Naive B cell (primary cell): ENCODE measurements around the gene IRF4. TPM values are rescaled to one million over a fixed set of nuclear protein-coding genes. Genes with fewer than 3 reads are reported as not detected.

ENCODE experiments used
- ATAC-seq, 2 donors: fragments of 150-1000 bp; cut with Tn5 transposase; 2 replicates each; pipeline ENCODE4 v1.10.0; 2021; ENCODE audit warnings: low read depth in 2 of 2, mild to moderate bottlenecking in 2 of 2, moderate library complexity in 2 of 2
- DNase-seq: peaks from one replicate; pipeline ENCODE4 v3.0.0; 2022
- H3K27ac Mint-ChIP-seq, 6 donors: one replicate each; pipeline ENCODE4 v1.8.0; 2020 to 2022; ENCODE audit warnings: mild to moderate bottlenecking in 6 of 6, mixed read lengths in 6 of 6, moderate library complexity in 5 of 6, inconsistent platforms in 2 of 6
- H3K27me3 Mint-ChIP-seq, 3 donors: one replicate each; pipeline ENCODE4 v1.8.0; 2021 to 2022; ENCODE audit warnings: mixed read lengths in 3 of 3, mild to moderate bottlenecking in 1 of 3
- H3K36me3 Mint-ChIP-seq, 2 donors: one replicate each; pipeline ENCODE4 v1.8.0; 2020 to 2022; ENCODE audit warnings: mixed read lengths in 2 of 2, inconsistent platforms in 1 of 2, mild to moderate bottlenecking in 1 of 2
- H3K4me1 Mint-ChIP-seq, 3 donors: one replicate each; pipeline ENCODE4 v1.8.0; 2020 to 2022; ENCODE audit warnings: mixed read lengths in 3 of 3, inconsistent platforms in 1 of 3, mild to moderate bottlenecking in 1 of 3, moderate library complexity in 1 of 3
- H3K4me3 Mint-ChIP-seq, 8 donors: one replicate each; pipeline ENCODE4 v1.8.0; 2020 to 2022; ENCODE audit warnings: mild to moderate bottlenecking in 8 of 8, mixed read lengths in 8 of 8, moderate library complexity in 8 of 8, inconsistent platforms in 2 of 8
- H3K9me3 Mint-ChIP-seq, 7 donors: one replicate each; pipeline ENCODE4 v1.8.0; 2020 to 2022; ENCODE audit warnings: mixed read lengths in 7 of 7, mild to moderate bottlenecking in 5 of 7, inconsistent platforms in 2 of 7, moderate library complexity in 1 of 7
- polyA plus RNA-seq, 6 donors: library from polyadenylated mRNA; unstranded; fragments of 300-500 nt; fragmentation: Illumina TruSeq; gene quantifications; one replicate each; pipeline ENCODE4 v1.2.3, GENCODE V29; 2021; ENCODE audit warnings: low read depth in 6 of 6

The IRF4 gene
- polyA plus RNA-seq, 6 donors from 2014 or later: 20.8 to 45.7 (median 34.9) TPM

DNA sequence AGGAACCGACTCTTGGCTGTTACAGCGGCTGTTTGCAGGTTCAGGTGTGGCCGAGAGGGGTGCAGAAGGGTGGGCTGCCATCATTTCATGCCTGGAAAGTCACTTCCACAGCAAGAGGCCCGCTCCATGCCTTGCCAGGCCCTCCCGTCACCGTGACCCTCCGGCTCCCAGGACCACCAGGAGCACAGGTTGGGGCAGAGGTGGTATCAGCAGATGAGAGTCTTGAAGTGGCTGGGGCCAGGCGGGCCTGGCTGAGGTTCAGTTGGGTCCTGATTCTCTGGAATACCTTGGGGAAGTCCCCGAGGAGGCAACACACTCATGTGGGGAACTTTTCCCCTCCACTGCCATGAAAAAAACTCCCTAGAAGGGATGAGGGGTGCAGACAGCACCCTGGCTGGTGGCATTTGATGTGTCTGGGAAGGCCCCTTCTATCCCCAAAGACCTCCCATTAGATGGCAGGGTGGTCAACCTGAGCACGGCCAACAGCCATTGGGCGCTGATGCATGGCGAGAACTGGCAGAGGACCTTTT lies 34.2 kb upstream of the IRF4 start:
- peaks cover 0 to 4% (median 0%) of the 10 kb centered on the region in 7 donors for H3K9me3 Mint-ChIP-seq
- no peak for ATAC-seq
- no peaks in the 10 kb centered on the region for H3K27me3 Mint-ChIP-seq
- H3K36me3 Mint-ChIP-seq: no peaks in the 10 kb centered on the region
- peak overlapping the region; percentile 95 to 98 (median 96) for H3K27ac Mint-ChIP-seq
- DNase-seq: no peak
- peaks cover 53 to 92% (median 64%) of the 10 kb centered on the region in 3 donors for H3K4me1 Mint-ChIP-seq
- H3K4me3 Mint-ChIP-seq: peak overlapping the region in 6 of 8 donors; percentile 60 to 90 (median 80)

DNA sequence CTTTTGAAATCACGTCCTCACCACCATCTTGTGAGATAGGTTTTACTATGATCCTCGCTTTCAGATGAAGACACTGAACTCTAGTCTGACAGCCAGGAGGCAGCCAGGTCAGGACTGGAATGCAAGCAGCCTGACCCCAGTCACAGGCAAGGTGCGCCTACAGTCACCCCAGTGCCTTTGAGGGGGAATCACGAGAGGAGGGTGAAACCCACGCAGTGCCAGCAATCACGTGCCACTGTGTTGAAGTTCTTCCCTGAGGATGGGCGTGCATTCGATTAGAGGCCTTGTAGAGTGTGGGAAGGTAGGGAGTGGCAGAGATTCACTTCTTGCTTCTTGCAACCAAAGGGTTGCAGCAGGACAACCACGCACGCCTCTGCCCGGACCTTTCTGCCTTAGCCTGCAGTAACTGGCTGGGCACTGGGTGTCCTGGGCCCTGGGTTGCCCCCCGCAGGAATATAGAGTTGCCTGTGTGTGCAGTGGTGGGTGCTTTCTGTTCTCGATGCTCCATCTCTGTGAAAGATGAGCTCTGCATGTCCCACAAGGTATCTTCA lies 33.7 kb upstream of the IRF4 start:
- H3K9me3 Mint-ChIP-seq: peaks cover 0 to 4% (median 0%) of the 10 kb centered on the region in 7 donors
- peak overlapping the region; percentile 70 to 98 (median 95) for H3K27ac Mint-ChIP-seq
- no peaks in the 10 kb centered on the region for H3K27me3 Mint-ChIP-seq
- DNase-seq: no peak
- H3K4me1 Mint-ChIP-seq: peaks cover 50 to 95% (median 69%) of the 10 kb centered on the region in 3 donors
- peak overlapping the region in 6 of 8 donors; percentile 60 to 85 (median 80) for H3K4me3 Mint-ChIP-seq
- ATAC-seq: no peak
- H3K36me3 Mint-ChIP-seq: no peaks in the 10 kb centered on the region

DNA sequence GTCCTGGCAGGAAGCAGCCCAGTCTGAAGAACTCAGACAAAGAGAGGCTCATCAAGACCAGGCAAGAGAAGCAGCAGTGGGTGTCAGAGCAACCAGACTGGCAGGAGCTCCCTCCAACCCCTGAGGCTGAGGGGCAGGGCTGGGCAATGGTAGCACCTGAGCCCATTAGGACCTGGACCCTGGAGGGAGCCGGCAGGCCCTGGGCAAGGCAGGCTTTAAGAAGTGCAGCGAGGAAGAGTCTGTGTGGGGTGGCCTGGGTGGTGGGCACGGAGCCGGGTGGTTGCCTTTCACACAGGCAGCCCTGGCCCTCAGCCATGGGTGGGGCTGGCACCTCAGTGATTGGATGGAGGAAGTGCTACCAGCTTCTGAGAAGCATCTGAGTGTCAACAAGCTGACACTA lies 33.1 kb upstream of the IRF4 start:
- ATAC-seq (peak; percentile 61 to 74), DNase-seq (peak; percentile 56)
- Mint-ChIP-seq H3K4me1 (peaks cover 47 to 93% (median 69%) of the 10 kb centered on the region in 3 donors), H3K27ac (peak overlapping the region; percentile 70 to 98 (median 93)), H3K27me3 (no peaks in the 10 kb centered on the region), H3K36me3 (no peaks in the 10 kb centered on the region), H3K4me3 (peak overlapping the region in 7 of 8 donors; percentile 60 to 85 (median 78)), H3K9me3 (peaks cover 0 to 4% (median 0%) of the 10 kb centered on the region in 7 donors)

DNA sequence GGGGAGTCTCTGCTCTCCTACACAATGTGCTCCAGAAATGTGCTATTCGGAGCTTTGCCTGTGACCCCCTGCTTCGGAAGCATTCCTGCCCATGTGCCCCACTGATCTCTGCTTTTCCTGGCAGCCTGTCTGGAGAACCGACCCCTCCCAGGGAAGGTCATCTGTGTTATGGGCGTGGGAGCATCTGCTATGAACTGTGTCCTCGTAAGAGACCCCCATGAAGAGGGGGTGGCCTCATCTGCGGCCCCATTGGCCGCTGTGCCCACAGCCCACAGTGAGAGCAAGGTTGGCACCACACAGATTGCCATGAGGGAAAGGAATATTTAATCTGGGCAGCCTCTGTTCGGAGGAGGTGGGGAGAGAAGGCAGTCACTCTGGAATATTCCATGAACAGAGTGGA lies 32.7 kb upstream of the IRF4 start:
- peak overlapping the region in 6 of 8 donors; percentile 60 to 85 (median 80) for H3K4me3 Mint-ChIP-seq
- H3K9me3 Mint-ChIP-seq: peaks cover 0 to 4% (median under 1%) of the 10 kb centered on the region in 7 donors

DNA sequence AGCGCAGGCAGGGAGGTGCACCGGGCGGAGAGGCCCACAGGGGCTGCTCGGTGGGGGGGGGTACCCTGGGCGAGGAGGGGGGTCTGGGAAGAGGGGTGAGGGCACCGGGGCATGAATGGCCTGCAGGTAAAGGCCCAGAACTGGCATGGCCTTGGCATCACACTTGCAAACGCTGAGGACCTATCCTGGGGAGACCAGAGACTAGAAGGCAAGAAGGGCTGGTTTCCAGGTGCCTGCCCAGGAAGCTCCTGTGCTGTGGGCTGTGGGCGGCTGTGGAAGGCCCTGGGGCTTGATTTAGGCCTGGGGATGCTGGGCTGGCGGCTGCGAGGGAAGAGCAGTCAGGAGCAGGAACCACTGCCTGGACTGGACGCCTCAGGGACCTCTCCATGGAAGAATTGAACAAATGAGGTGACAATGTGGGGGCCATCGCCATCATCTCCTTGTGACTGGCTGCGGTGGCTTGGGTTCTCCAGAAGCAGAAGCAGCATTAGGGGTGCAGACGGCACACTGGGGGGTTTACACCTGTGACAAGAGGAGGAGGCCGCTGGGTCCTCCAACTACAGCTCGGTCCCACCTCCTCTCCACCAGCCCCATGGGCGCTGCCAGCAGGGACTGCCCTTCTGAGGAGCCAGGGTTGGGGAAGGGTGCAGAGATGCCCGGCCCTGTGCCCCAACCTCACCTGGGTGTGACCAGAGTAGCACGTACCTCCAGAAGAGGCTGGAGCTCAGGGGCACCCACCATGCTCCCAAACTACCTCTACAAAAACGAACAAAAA lies 32.1 kb upstream of the IRF4 start:
- Mint-ChIP-seq H3K4me1 (peaks cover 46 to 94% (median 69%) of the 10 kb centered on the region in 3 donors), H3K36me3 (peaks cover 0 to 7% of the 10 kb centered on the region in 2 donors), H3K27ac (peak overlapping the region in 5 of 6 donors; percentile 75 to 95 (median 83)), H3K4me3 (peak overlapping the region in 4 of 8 donors; percentile 52 to 85 (median 84)), H3K27me3 (no peaks in the 10 kb centered on the region), H3K9me3 (peaks cover 0 to 7% (median 4%) of the 10 kb centered on the region in 7 donors)
- ATAC-seq (no peak), DNase-seq (no peak)

More for the DNA sequence above, 32.7 kb upstream of the IRF4 start:
- DNase-seq: no peak
- Mint-ChIP-seq H3K36me3 (peaks cover 0 to under 1% of the 10 kb centered on the region in 2 donors), H3K4me1 (peaks cover 46 to 94% (median 67%) of the 10 kb centered on the region in 3 donors), H3K27ac (peak overlapping the region; percentile 70 to 98 (median 89)), H3K27me3 (no peaks in the 10 kb centered on the region)
- ATAC-seq: no peak

DNA sequence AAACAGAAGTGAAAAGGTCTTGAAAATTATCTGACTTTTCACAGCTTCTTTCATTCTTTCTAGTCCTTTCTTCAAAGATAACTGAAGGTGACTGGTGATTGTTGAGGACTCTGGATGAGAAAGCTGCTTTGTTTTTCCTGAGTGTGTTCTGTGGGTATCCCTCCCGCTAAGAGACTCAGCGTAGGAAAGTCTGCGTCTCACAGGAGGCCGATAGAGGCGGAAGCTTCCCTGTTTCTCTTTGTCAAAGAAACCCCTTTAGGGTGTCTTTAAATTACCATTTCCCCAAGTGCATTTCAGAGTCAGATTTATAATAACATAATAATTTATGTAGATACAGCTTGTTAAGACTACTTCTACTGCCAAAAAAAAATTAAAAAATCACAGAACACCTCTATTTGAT lies 31.2 kb upstream of the IRF4 start:
- ATAC-seq (no peak), DNase-seq (no peak)
- Mint-ChIP-seq H3K4me3 (peak overlapping the region in 5 of 8 donors; percentile 35 to 64 (median 48)), H3K9me3 (peaks cover 0 to 8% (median 4%) of the 10 kb centered on the region in 7 donors), H3K36me3 (peaks cover 0 to 7% of the 10 kb centered on the region in 2 donors), H3K4me1 (peaks cover 42 to 94% (median 78%) of the 10 kb centered on the region in 3 donors), H3K27ac (peak overlapping the region; percentile 11 to 94 (median 80)), H3K27me3 (no peaks in the 10 kb centered on the region)

DNA sequence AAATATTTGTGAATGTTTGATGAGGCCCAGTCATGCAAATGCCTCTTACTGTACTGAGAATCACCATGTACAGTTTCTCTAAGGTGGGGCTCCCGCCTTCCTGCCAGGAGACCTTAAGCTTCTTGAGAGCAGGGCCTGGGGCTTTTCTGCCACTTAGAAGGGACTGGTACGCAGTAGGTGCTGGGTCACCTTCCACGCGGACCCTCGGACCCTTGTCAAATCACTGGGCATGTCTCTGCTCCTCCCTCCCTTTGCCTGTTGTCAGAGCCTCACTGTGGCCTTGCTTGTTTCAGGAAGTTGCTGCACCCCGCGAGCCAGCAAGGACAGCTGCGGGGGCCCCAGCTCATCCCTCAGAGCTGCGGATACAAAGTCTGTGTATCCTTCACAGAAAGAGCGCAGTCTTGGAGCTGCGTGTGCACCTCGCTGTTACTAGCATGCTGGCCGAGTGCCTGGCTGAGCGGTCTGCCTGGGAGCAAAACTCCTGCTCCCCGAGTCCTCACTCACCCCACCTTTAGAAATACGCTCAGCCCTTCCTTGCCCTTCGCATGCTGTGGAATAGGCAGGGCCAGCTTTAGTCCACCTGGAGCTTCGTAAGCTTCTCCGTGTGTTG lies 30.7 kb upstream of the IRF4 start:
- Mint-ChIP-seq H3K9me3 (peaks cover 0 to 8% (median 4%) of the 10 kb centered on the region in 7 donors), H3K4me1 (peaks cover 44 to 94% (median 80%) of the 10 kb centered on the region in 3 donors), H3K36me3 (peaks cover 0 to 7% of the 10 kb centered on the region in 2 donors), H3K4me3 (peak overlapping the region in 3 of 8 donors; percentile 23 to 43 (median 41)), H3K27ac (peak overlapping the region in 5 of 6 donors; percentile 11 to 94 (median 82)), H3K27me3 (no peaks in the 10 kb centered on the region)
- DNase-seq (no peak), ATAC-seq (no peak)

DNA sequence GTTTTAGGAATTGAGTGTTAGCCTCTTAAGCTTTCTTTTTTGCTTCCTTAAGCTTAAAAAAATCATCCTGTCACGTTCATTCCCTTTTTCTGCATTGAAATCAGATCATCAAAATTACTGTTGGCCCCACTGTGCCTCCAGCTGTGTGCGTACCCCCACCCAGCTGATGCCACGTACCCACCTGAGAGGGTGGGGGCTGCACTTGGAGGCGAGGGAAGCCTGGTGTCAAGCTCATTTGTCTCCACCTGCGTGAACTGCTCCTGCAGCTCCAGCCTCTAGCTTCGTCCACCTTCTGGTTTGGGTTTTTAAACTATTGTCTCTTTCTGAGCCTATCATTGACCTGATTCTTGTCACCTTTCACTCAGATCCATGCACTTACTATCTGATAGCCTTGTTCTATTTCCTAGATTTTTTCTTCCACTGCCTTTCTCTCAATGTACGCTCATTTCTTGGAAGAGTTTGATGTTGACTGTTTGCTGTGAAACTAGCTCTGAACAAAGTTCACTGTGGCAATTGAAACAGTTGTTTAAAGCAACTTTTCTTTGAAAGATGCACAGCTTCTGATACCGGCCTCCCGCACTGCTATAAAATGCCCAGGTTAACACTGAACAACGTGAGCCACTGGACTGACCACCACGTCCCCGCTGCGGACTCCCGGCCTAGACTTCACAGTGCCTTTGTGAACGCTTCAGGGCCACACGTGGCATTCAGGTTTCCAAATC lies 30.0 kb upstream of the IRF4 start:
- Mint-ChIP-seq H3K27ac (peak overlapping the region in 4 of 6 donors; percentile 3 to 94 (median 81)), H3K27me3 (no peaks in the 10 kb centered on the region), H3K4me1 (peaks cover 41 to 94% (median 81%) of the 10 kb centered on the region in 3 donors), H3K36me3 (peaks cover 0 to 7% of the 10 kb centered on the region in 2 donors), H3K9me3 (peaks cover 0 to 8% (median 4%) of the 10 kb centered on the region in 7 donors), H3K4me3 (peak overlapping the region in 1 of 8 donors; percentile 43)
- ATAC-seq: no peak
- DNase-seq: no peak

DNA sequence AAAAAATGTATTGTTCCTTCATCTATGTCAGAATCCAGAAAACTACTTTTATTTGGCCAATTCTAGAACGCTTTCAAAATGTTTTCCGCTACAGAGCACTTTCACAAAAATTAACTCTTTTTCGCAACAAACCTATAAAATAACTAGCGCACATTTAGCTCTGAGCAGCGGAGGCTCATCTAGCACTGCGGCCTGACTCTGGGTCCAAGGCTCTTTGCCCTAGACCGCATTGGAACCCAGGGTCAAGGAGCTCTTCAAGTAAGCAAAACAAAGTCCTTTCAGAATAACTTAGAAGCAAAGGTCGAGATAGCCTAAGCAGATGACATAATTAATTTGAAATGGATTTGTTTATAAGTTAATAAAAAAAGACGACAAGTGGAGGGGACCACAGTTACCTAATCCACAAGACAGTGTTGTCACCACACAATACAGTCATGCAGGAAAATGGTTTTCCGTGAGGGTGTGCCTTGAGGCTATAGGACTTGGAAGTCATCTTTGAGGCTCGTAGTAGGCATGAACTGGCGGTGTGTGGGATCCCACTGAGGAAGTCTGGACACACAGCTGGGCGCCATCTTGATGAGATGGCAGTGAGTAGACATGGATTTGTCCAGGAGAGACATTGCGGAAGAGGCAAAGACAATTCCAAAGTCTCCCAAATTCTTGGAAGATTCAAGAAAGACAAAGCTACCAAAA lies 29.2 kb upstream of the IRF4 start:
- H3K27me3 Mint-ChIP-seq: no peaks in the 10 kb centered on the region
- no peak for DNase-seq
- H3K4me1 Mint-ChIP-seq: peaks cover 35 to 91% (median 81%) of the 10 kb centered on the region in 3 donors
- no peak for ATAC-seq
- peaks cover 0 to 7% of the 10 kb centered on the region in 2 donors for H3K36me3 Mint-ChIP-seq
- peaks cover 0 to 8% (median 4%) of the 10 kb centered on the region in 7 donors for H3K9me3 Mint-ChIP-seq
- H3K4me3 Mint-ChIP-seq: no peak overlapping the region
- H3K27ac Mint-ChIP-seq: peak overlapping the region in 2 of 6 donors; percentile 11 to 29

DNA sequence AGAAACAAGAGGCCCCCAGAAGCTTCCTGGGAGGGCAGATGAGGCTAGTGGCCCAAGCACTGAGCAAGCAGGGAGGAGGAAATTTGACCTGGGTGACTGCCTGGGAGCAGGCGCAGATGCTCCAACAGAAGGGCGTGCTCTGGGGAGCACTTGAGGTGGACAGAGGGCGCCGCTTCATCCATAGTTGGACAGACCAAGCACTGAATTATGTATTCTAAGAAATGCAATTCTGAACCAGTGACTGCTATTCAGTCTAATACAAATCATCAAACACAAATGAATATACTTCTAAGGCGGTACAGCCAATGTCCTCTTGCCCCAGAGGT lies 28.7 kb upstream of the IRF4 start:
- peaks cover 31 to 88% (median 81%) of the 10 kb centered on the region in 3 donors for H3K4me1 Mint-ChIP-seq
- H3K9me3 Mint-ChIP-seq: peaks cover 0 to 8% (median 4%) of the 10 kb centered on the region in 7 donors
- H3K27me3 Mint-ChIP-seq: no peaks in the 10 kb centered on the region
- no peak overlapping the region for H3K4me3 Mint-ChIP-seq
- ATAC-seq: no peak
- no peak for DNase-seq
- H3K27ac Mint-ChIP-seq: no peak overlapping the region
- peaks cover 0 to 7% of the 10 kb centered on the region in 2 donors for H3K36me3 Mint-ChIP-seq

DNA sequence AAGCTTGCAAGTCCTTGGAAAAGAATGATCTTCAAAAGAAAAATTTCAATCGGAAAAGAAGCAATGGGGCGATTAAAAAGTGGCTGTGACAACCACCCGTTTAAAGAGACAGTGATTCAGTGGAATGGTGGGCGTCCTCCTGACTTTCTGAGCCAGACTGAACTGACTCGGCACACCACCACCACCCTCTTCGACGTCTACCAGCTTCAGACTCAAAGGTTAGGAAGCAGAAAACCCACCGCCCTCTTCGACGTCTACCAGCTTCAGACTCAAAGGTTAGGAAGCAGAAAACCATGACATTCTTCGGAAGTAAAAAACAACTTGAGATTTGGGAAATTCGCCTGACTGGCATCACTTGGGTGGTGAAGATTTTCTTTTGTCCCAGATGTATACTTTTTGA lies 28.3 kb upstream of the IRF4 start:
- no peak for DNase-seq
- Mint-ChIP-seq H3K4me3 (no peak overlapping the region), H3K36me3 (peaks cover 0 to 7% of the 10 kb centered on the region in 2 donors), H3K27me3 (no peaks in the 10 kb centered on the region), H3K9me3 (peaks cover 0 to 8% (median 4%) of the 10 kb centered on the region in 7 donors), H3K27ac (no peak overlapping the region), H3K4me1 (peaks cover 28 to 85% (median 79%) of the 10 kb centered on the region in 3 donors)
- ATAC-seq: no peak

DNA sequence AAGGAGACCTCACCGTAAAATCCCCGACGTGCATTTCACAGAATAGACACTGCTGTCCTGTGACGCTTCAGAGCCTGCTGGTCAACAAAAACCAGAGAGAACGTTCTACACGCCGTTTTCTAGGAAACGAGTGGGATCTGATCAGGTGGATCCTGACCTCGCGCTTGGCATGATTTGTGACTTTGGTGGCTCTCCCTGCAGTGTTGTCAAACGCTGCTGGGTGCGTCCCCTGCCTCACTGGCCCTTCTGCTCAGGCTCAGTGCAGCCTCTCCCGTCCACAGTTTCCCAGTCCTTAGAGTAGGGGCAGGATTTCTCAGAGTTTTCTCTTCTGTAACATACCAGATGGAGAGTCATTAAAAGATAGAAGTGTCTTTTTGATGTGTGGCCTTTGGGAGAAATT lies 27.6 kb upstream of the IRF4 start:
- Mint-ChIP-seq H3K27ac (peak overlapping the region in 1 of 6 donors; percentile 63), H3K9me3 (peaks cover 0 to 8% (median 3%) of the 10 kb centered on the region in 7 donors), H3K4me1 (peaks cover 22 to 79% (median 73%) of the 10 kb centered on the region in 3 donors), H3K36me3 (peaks cover 0 to 7% of the 10 kb centered on the region in 2 donors), H3K27me3 (no peaks in the 10 kb centered on the region), H3K4me3 (peak overlapping the region in 1 of 8 donors; percentile 40)
- no peak for ATAC-seq
- no peak for DNase-seq
